HEK293 (cell line): ENCODE measurements around the gene B4GALNT1.

Source experiments
- CTCF ChIA-PET: fragments of 350-600 bp; formaldehyde crosslinking; extraction: SDS; loops from one replicate; lab custom pipeline; 2021; ENCODE audit warnings: antibody characterized with exemption; lab: Yijun Ruan, JAX
- POLR2A ChIA-PET: fragments of 300-600 bp; formaldehyde crosslinking; extraction: SDS; loops from one replicate; lab custom pipeline; 2020; ENCODE audit warnings: antibody characterized with exemption, inconsistent platforms; lab: Yijun Ruan, JAX
- H3K27ac ChIP-seq: fragments of 200-500 bp; sonication (Bioruptor generic); 2 replicates; pipeline ENCODE4 v1.5.1; 2014; ENCODE audit warnings: low read depth, low read length, control low read depth, inconsistent platforms; ENCODE audit errors: extremely low read depth
- H3K36me3 ChIP-seq, 2 experiments: fragments of 200-500 bp in 1 of 2; sonication (Bioruptor generic) in 1 of 2; 1 replicate in 1 of 2; 2 replicates in 1 of 2; pipeline ENCODE4 v1.5.1; 2014 to 2017; ENCODE audit warnings: inconsistent platforms in 2 of 2, low read length in 2 of 2; ENCODE audit not compliant: control insufficient read depth in 2 of 2, insufficient read depth in 1 of 2
- H3K4me1 ChIP-seq: fragments of 200-500 bp; sonication (Bioruptor generic); 2 replicates; pipeline ENCODE4 v1.5.1; 2014; ENCODE audit warnings: mild to moderate bottlenecking, low read length, inconsistent platforms; ENCODE audit not compliant: control insufficient read depth, insufficient read depth
- H3K4me3 ChIP-seq: 2 replicates; pipeline ENCODE4 v1.5.1; 2011; ENCODE audit warnings: low read depth, mild to moderate bottlenecking, control low read depth, low read length, moderate library complexity
- H3K9me3 ChIP-seq: fragments of 200-500 bp; sonication (Bioruptor generic); 2 replicates; pipeline ENCODE4 v1.5.1; 2014; ENCODE audit warnings: low read depth, low read length, inconsistent platforms; ENCODE audit not compliant: control insufficient read depth, insufficient read depth
- BCL6B ChIP-seq: fragments of 450-650 bp; formaldehyde crosslinking; IDR thresholded peaks from 2 replicates; pipeline ENCODE4 v1.5.1; 2017; ENCODE audit warnings: missing biosample characterization, missing genetic modification characterization
- INSM2 ChIP-seq: fragments of 450-650 bp; formaldehyde crosslinking; IDR thresholded peaks from 2 replicates; pipeline ENCODE4 v1.5.1; 2016; ENCODE audit warnings: missing biosample characterization, missing genetic modification characterization
- KLF9 ChIP-seq: fragments of 450-650 bp; formaldehyde crosslinking; IDR thresholded peaks from 2 replicates; pipeline ENCODE4 v1.5.1; 2016; ENCODE audit warnings: missing biosample characterization, missing genetic modification characterization, low read depth
- RBAK ChIP-seq: fragments of 450-650 bp; formaldehyde crosslinking; IDR thresholded peaks from 2 replicates; pipeline ENCODE4 v1.5.1; 2016; ENCODE audit warnings: missing biosample characterization, missing genetic modification characterization
- SETDB1 ChIP-seq: IDR thresholded peaks from one replicate; pipeline ENCODE4 v1.6.1; 2017; ENCODE audit warnings: mild to moderate bottlenecking, low read length, moderate library complexity, mixed read lengths; ENCODE audit not compliant: insufficient read length
- ZBTB26 ChIP-seq: fragments of 450-650 bp; formaldehyde crosslinking; optimal IDR thresholded peaks from 2 replicates; pipeline ENCODE3; 2016; ENCODE audit warnings: missing biosample characterization, mild to moderate bottlenecking, missing genetic modification characterization
- ZNF148 ChIP-seq: fragments of 450-650 bp; formaldehyde crosslinking; IDR thresholded peaks from 2 replicates; pipeline ENCODE4 v1.5.0; 2017; ENCODE audit warnings: missing biosample characterization, missing genetic modification characterization, borderline replicate concordance
- ZNF169 ChIP-seq: fragments of 450-650 bp; formaldehyde crosslinking; IDR thresholded peaks from 2 replicates; pipeline ENCODE4 v1.5.1; 2016; ENCODE audit warnings: missing biosample characterization, missing genetic modification characterization
- ZNF280D ChIP-seq: fragments of 450-650 bp; formaldehyde crosslinking; IDR thresholded peaks from 2 replicates; pipeline ENCODE4 v1.5.1; 2016; ENCODE audit warnings: missing biosample characterization, missing genetic modification characterization
- ZNF324 ChIP-seq: fragments of 450-650 bp; formaldehyde crosslinking; IDR thresholded peaks from 2 replicates; pipeline ENCODE4 v1.5.1; 2016; ENCODE audit warnings: missing biosample characterization, missing genetic modification characterization
- ZNF449 ChIP-seq: fragments of 450-650 bp; formaldehyde crosslinking; IDR thresholded peaks from 2 replicates; pipeline ENCODE4 v1.5.1; 2017; ENCODE audit warnings: missing biosample characterization, mild to moderate bottlenecking, missing genetic modification characterization, moderate library complexity
- ZNF510 ChIP-seq: fragments of 450-650 bp; formaldehyde crosslinking; IDR thresholded peaks from 2 replicates; pipeline ENCODE4 v1.5.1; 2018; ENCODE audit warnings: mild to moderate bottlenecking, missing genetic modification characterization, missing biosample characterization; ENCODE audit not compliant: insufficient replicate concordance
- ZNF704 ChIP-seq: fragments of 450-650 bp; formaldehyde crosslinking; IDR thresholded peaks from 2 replicates; pipeline ENCODE4 v1.5.1; 2016; ENCODE audit warnings: missing biosample characterization, missing genetic modification characterization
- ZNF791 ChIP-seq: fragments of 450-650 bp; formaldehyde crosslinking; IDR thresholded peaks from 2 replicates; pipeline ENCODE4 v1.5.1; 2016; ENCODE audit warnings: missing biosample characterization, missing genetic modification characterization
- ZNF843 ChIP-seq: fragments of 450-650 bp; formaldehyde crosslinking; IDR thresholded peaks from 2 replicates; pipeline ENCODE4 v1.5.1; 2016; ENCODE audit warnings: missing biosample characterization, missing genetic modification characterization

The B4GALNT1 gene

GRCh38 chr12:57615637-57616036, 17.4 kb downstream of the B4GALNT1 start:
- CTCF ChIA-PET: interaction anchor here (0.6 to 5.7 kb wide), 4 partner anchors 22 to 386 kb away, joined by 3 to 54 read pairs (median 6); partner anchors contain the start of gene SHMT2
- Histone ChIP-seq H3K36me3 (peaks cover 0 to 57% of the 10 kb centered on the region in 2 experiments; a peak in 1 of 3 replicates), H3K4me3 (no peak overlapping the region), H3K9me3 (no peaks in the 10 kb centered on the region), H3K4me1 (peaks cover 2% of the 10 kb centered on the region), H3K27ac (no peak overlapping the region)
- POLR2A ChIA-PET: interaction anchor here (0.7 to 2.3 kb wide), 2 partner anchors 10 to 15 kb away, joined by 3 to 7 read pairs; no protein-coding TSS in a partner anchor
- no peak for TF ChIP-seq INSM2 (tag by site-specific recombination)
- TF ChIP-seq SETDB1: no peak
- TF ChIP-seq ZNF169 (tag by site-specific recombination): no peak
- TF ChIP-seq ZNF843 (tag by site-specific recombination): no peak
- no peak for TF ChIP-seq RBAK
- no peak for TF ChIP-seq ZNF510 (tag by site-specific recombination)
- no peak for TF ChIP-seq ZNF148 (tag by site-specific recombination)
- no peak for TF ChIP-seq ZNF791 (tag by site-specific recombination)
- TF ChIP-seq KLF9 (tag by site-specific recombination): no peak
- no peak for TF ChIP-seq BCL6B (tag by site-specific recombination)
- TF ChIP-seq ZBTB26 (tag by site-specific recombination): no peak
- no peak for TF ChIP-seq ZNF280D (tag by site-specific recombination)
- TF ChIP-seq ZNF324 (tag by site-specific recombination): no peak
- no peak for TF ChIP-seq ZNF449 (tag by site-specific recombination)
- TF ChIP-seq ZNF704: no peak
